Measurements from ENCODE around the gene PELO.

PELO gene

DNA sequence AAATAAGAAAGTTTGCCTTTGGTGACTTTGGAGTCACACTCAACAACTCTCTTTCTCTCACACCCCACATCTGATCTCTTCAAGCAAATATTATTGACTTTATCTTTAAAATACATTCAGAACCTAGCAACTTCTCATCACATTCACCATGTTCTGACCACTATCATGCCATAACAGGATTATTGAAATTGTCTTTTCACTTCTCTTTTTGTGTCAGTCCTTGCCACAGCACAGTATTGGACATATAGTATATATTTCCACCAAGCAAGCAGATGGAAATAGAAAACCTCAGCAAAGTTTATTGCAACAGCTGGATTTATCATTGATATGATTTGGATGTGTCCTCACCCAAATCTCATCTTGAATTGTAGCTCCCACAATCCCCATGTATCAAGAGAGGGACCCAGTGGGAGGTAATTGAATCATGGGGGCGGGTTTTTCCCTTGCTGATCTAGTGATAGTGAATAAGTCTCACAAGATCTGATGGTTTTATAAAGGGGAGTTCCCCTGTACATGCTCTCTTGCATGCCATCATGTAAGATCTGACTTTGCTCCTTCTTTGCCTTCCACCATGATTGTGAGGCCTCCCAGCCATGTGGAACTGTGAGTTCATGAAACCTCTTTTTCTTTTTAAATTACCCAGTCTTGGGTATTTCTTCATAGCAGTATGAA lies 26.9 kb upstream of the PELO start:
- Mint-ChIP-seq H3K4me3 (no peak overlapping the region), H3K9me3 (ENCODE audit: low read depth) (peaks cover 9% of the 10 kb centered on the region), H3K27ac (peak overlapping the region; percentile 18), H3K27me3 (no peaks in the 10 kb centered on the region), H3K4me1 (ENCODE audit: low read depth) (peaks cover 26% of the 10 kb centered on the region), H3K36me3 (peaks cover 10% of the 10 kb centered on the region)

DNA sequence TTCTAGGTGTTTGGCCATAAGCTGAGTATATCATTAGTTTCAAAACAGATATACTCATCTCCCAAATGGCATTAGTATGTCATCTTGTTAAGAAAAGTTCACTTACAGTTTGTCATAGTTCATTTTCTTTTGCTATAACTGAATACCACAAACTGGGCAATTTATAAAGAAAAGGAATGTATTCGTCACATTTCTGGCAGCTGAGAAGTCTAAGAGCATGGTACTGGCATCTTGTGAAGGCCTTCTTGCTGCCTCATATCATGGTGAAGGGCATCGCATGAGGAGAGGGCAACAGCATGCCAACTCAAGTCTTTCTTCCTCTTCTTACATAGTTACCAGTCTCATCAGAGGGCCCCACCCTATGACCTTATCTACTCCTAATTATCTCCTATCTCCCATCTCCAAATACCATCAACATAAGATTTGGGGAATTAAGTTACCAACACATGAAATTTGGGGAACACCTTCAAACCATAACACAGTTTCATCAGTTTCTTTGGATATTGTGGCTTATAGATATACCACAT lies 20.4 kb upstream of the PELO start:
- Mint-ChIP-seq H3K36me3 (peaks cover 2% of the 10 kb centered on the region), H3K27me3 (no peaks in the 10 kb centered on the region), H3K4me1 (ENCODE audit: low read depth) (peaks cover 32% of the 10 kb centered on the region), H3K9me3 (ENCODE audit: low read depth) (peaks cover 4% of the 10 kb centered on the region), H3K4me3 (no peak overlapping the region), H3K27ac (no peak overlapping the region)

GRCh38 chr5:52767766-52768480 lies 19.8 kb upstream of the PELO start:
- Mint-ChIP-seq H3K4me3 (no peak overlapping the region), H3K9me3 (ENCODE audit: low read depth) (peaks cover 4% of the 10 kb centered on the region), H3K27me3 (no peaks in the 10 kb centered on the region), H3K27ac (no peak overlapping the region), H3K36me3 (peaks cover 2% of the 10 kb centered on the region), H3K4me1 (ENCODE audit: low read depth) (peaks cover 39% of the 10 kb centered on the region)

DNA sequence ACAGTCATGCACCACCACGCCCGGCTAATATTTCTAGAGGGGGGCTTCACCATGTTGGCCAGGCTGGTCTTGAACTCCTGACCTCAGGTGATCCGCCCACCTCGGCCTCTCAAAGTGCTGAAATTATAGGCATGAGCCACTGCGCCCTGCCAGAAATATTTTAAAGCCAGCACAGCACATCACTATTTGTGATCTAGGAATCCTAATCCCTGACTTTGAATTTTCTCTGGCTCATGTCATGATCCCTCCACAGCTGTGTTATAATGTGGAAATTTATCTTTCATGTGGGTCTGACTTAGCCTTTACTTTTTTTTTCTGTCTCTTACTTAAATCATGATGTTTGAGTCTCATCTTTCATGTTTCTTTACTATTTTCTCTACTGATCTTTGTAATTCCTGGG lies 18.7 kb upstream of the PELO start:
- H3K27me3 Mint-ChIP-seq, result no peaks in the 10 kb centered on the region

GRCh38 chr5:52770287-52770939 lies 17.3 kb upstream of the PELO start:
- Mint-ChIP-seq H3K27me3 (no peaks in the 10 kb centered on the region), H3K4me1 (ENCODE audit: low read depth) (peaks cover 56% of the 10 kb centered on the region), H3K36me3 (peaks cover 2% of the 10 kb centered on the region), H3K4me3 (no peak overlapping the region), H3K27ac (no peak overlapping the region), H3K9me3 (ENCODE audit: low read depth) (no peaks in the 10 kb centered on the region)

More for the DNA sequence above, 18.7 kb upstream of the PELO start:
- H3K4me3 Mint-ChIP-seq, result no peak overlapping the region
- H3K9me3 Mint-ChIP-seq (ENCODE audit: low read depth), result no peaks in the 10 kb centered on the region
- peaks cover 2% of the 10 kb centered on the region for H3K36me3 Mint-ChIP-seq
- H3K4me1 Mint-ChIP-seq (ENCODE audit: low read depth), result peaks cover 46% of the 10 kb centered on the region
- no peak overlapping the region for H3K27ac Mint-ChIP-seq

DNA sequence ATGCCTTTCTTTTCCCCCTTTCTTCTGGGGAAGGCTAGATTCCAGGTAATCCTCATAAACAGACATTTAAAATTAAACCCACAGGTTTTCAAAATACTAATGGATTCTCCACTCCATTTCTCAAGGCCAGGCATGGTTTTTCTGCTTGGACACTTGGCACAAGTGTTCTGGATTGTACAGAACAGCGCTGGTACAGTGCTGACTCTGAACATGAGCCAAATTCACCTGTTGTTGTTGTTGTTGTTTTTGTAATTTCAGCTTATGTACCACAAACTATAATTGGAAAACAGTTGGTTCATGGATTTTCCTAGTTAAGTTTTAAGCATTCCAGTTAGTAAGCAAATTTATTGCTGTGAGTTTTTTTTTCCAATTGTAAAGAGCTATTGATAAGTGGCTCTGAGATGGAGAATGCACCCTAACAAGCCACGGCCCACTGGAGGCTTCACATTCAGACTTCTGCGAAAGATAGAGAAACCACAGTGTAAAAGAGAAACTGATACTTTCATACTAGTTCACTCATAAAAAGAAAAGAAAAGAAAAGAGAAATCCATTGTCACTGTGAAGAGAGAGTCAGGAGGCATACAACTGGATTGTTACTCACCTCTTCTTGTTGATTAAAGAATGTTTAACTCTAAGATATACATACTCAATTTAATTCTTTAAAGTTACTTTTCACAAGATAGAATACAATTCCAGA lies 16.2 kb upstream of the PELO start:
- Mint-ChIP-seq H3K4me3 (peak overlapping the region; percentile 67), H3K27ac (peak overlapping the region; percentile 92), H3K4me1 (ENCODE audit: low read depth) (peaks cover 67% of the 10 kb centered on the region), H3K9me3 (ENCODE audit: low read depth) (no peaks in the 10 kb centered on the region), H3K36me3 (peaks cover 2% of the 10 kb centered on the region), H3K27me3 (no peaks in the 10 kb centered on the region)

- H3K4me3 Mint-ChIP-seq, result peak overlapping the region; percentile 12
- H3K36me3 Mint-ChIP-seq, result peaks cover 2% of the 10 kb centered on the region
- no peaks in the 10 kb centered on the region for H3K27me3 Mint-ChIP-seq
- peak overlapping the region; percentile 54 for H3K27ac Mint-ChIP-seq
- H3K9me3 Mint-ChIP-seq (ENCODE audit: low read depth), result no peaks in the 10 kb centered on the region
- peaks cover 67% of the 10 kb centered on the region for H3K4me1 Mint-ChIP-seq (ENCODE audit: low read depth)
Observed at GRCh38 chr5:52772668-52773067, 15.0 kb upstream of the PELO start.

- peaks cover 62% of the 10 kb centered on the region for H3K4me1 Mint-ChIP-seq (ENCODE audit: low read depth)
Observed at GRCh38 chr5:52773342-52773741, 14.4 kb upstream of the PELO start.

GRCh38 chr5:52774005-52774410 lies 13.7 kb upstream of the PELO start:
- H3K4me3 Mint-ChIP-seq, result peak overlapping the region; percentile 27
- H3K36me3 Mint-ChIP-seq, result peaks cover 2% of the 10 kb centered on the region
- no peaks in the 10 kb centered on the region for H3K27me3 Mint-ChIP-seq
- H3K27ac Mint-ChIP-seq, result peak overlapping the region; percentile 72
- no peaks in the 10 kb centered on the region for H3K9me3 Mint-ChIP-seq (ENCODE audit: low read depth)
- peaks cover 62% of the 10 kb centered on the region for H3K4me1 Mint-ChIP-seq (ENCODE audit: low read depth)

More at GRCh38 chr5:52773342-52773741, 14.4 kb upstream of the PELO start:
- Mint-ChIP-seq H3K27me3 (no peaks in the 10 kb centered on the region), H3K4me3 (no peak overlapping the region), H3K27ac (no peak overlapping the region), H3K9me3 (ENCODE audit: low read depth) (no peaks in the 10 kb centered on the region), H3K36me3 (peaks cover 2% of the 10 kb centered on the region)

- Mint-ChIP-seq H3K27me3 (no peaks in the 10 kb centered on the region), H3K27ac (peak overlapping the region; percentile 89), H3K4me3 (peak overlapping the region; percentile 58), H3K9me3 (ENCODE audit: low read depth) (no peaks in the 10 kb centered on the region), H3K4me1 (ENCODE audit: low read depth) (peaks cover 53% of the 10 kb centered on the region), H3K36me3 (peaks cover 2% of the 10 kb centered on the region)
Observed at GRCh38 chr5:52776116-52776515, 11.6 kb upstream of the PELO start.

- no peak overlapping the region for H3K27ac Mint-ChIP-seq
Observed at GRCh38 chr5:52777186-52777585, 10.5 kb upstream of the PELO start.

DNA sequence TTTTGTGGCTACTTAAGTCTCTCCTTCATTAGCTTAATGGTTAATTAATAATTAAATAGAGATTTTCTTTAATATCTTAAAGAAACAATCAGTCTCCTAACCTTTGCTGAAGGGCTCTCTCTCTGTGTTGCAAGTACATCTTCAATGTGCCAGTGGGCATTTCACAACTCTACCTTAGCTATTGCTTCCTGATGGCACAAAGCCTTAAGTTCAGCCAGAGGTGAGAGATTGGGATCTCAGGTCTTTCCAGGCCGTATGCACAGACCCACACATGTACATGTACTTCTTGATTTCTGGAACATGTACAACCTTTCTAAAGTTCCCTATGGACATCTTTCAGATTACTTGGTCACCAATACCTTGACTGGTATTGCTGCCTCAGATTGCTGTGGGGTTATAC lies 8.9 kb upstream of the PELO start:
- no peak overlapping the region for H3K27ac Mint-ChIP-seq
- no peaks in the 10 kb centered on the region for H3K27me3 Mint-ChIP-seq
- H3K36me3 Mint-ChIP-seq, result peaks cover 2% of the 10 kb centered on the region
- peaks cover 34% of the 10 kb centered on the region for H3K4me1 Mint-ChIP-seq (ENCODE audit: low read depth)
- H3K9me3 Mint-ChIP-seq (ENCODE audit: low read depth), result no peaks in the 10 kb centered on the region
- no peak overlapping the region for H3K4me3 Mint-ChIP-seq

More at GRCh38 chr5:52777186-52777585, 10.5 kb upstream of the PELO start:
- H3K27me3 Mint-ChIP-seq, result no peaks in the 10 kb centered on the region
- H3K9me3 Mint-ChIP-seq (ENCODE audit: low read depth), result no peaks in the 10 kb centered on the region
- H3K36me3 Mint-ChIP-seq, result peaks cover 2% of the 10 kb centered on the region
- H3K4me1 Mint-ChIP-seq (ENCODE audit: low read depth), result peaks cover 43% of the 10 kb centered on the region
- no peak overlapping the region for H3K4me3 Mint-ChIP-seq

DNA sequence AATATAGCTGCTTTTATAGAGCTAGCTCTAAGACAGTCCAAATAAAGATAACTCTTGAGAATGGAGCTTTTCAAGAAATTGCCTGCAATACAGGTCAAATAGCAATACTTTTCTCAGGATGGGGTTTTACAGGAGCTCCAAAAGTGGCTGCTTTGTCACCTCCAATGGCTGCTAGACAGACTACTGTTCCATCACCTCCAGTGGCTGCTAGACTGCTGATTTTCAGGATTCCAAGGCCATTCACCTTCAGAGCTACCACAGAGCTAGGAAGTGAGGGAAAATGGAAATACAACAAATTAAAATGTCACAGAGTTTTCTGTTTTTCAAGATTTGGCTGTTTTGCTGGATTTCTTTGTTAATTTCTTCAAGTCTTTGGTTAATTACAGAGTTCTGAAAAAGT lies 8.5 kb upstream of the PELO start:
- Mint-ChIP-seq H3K27me3 (no peaks in the 10 kb centered on the region), H3K36me3 (peaks cover 1% of the 10 kb centered on the region), H3K9me3 (ENCODE audit: low read depth) (no peaks in the 10 kb centered on the region), H3K27ac (no peak overlapping the region), H3K4me3 (no peak overlapping the region), H3K4me1 (ENCODE audit: low read depth) (peaks cover 29% of the 10 kb centered on the region)

DNA sequence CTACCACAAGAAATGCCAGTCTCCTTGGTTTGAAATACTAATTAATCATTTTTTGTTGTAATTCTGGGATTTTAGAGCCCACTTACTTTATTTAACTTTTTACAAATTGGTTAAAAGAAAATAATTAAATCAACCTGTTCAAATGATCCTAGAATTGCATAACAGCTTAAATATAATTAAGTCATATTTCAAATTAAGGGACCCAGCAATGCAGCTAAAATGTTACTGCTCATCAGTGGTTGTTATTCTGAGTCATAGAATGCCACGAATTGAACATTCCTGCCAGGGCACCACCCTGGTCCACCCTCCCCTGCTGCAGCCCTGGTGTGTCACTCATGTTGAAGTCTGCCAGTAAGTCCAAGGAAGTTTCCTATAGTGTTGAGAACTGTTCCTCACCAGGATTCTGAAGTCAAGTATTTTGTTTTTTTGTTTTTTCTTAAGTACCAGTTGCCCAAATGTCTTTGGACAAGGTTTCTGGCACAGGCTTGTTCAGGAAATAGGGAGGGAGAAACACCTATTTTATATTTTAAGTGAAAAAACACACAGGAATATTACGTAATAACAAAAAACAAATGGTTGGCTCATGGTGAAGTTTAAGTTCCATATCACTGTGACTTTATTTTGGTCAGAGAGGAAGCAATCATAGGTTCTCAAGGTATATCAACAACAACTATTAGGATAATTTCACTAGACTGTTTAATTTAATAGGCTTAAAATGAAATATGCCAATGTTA lies 4.3 kb upstream of the PELO start:
- Mint-ChIP-seq H3K27me3 (no peaks in the 10 kb centered on the region), H3K27ac (no peak overlapping the region), H3K4me3 (no peak overlapping the region), H3K36me3 (no peaks in the 10 kb centered on the region), H3K9me3 (ENCODE audit: low read depth) (no peaks in the 10 kb centered on the region), H3K4me1 (ENCODE audit: low read depth) (peaks cover 22% of the 10 kb centered on the region)

All from activated naive CD8-positive, alpha-beta T cell (primary cell).